Mesenchymal stem cell (in vitro differentiated cells and primary cell): ENCODE measurements around the gene CHKA.

Experiments used
- DNase-seq: peaks from one replicate; pipeline ENCODE4 v3.0.0-alpha.2; 2013
- H2AFZ ChIP-seq: one replicate; pipeline ENCODE4 v1.6.1; 2013; ENCODE audit warnings: low read depth, mild to moderate bottlenecking, control low read depth, inconsistent platforms, low read length, moderate library complexity
- H2AK5ac ChIP-seq: 2 replicates; pipeline ENCODE4 v1.6.1; 2013; ENCODE audit warnings: low read length, moderate library complexity, mild to moderate bottlenecking, inconsistent platforms; ENCODE audit not compliant: severe bottlenecking
- H2BK120ac ChIP-seq: one replicate; pipeline ENCODE4 v1.6.1; 2013; ENCODE audit warnings: low read depth, mild to moderate bottlenecking, inconsistent platforms, low read length, moderate library complexity
- H2BK12ac ChIP-seq, 2 experiments: one replicate each; pipeline ENCODE4 v1.6.1; 2013; ENCODE audit warnings: inconsistent platforms in 2 of 2, low read length in 2 of 2, mild to moderate bottlenecking in 2 of 2, moderate library complexity in 2 of 2, control low read depth in 1 of 2
- H2BK15ac ChIP-seq: one replicate; pipeline ENCODE4 v1.6.1; 2013; ENCODE audit warnings: mild to moderate bottlenecking, low read depth, inconsistent platforms; ENCODE audit not compliant: poor library complexity, severe bottlenecking
- H2BK5ac ChIP-seq: 2 replicates; pipeline ENCODE4 v1.6.1; 2013; ENCODE audit warnings: low read depth, mild to moderate bottlenecking, low read length, control low read depth, inconsistent platforms; ENCODE audit not compliant: poor library complexity, severe bottlenecking
- H3K14ac ChIP-seq, 2 experiments: one replicate each; pipeline ENCODE4 v1.6.1; 2013; ENCODE audit warnings: inconsistent platforms in 2 of 2, low read length in 2 of 2, control low read depth in 1 of 2, mild to moderate bottlenecking in 1 of 2, moderate library complexity in 1 of 2
- H3K18ac ChIP-seq, 2 experiments: one replicate each; pipeline ENCODE4 v1.6.1; 2013; ENCODE audit warnings: inconsistent platforms in 2 of 2, low read length in 2 of 2, control low read depth in 1 of 2, low read depth in 1 of 2, mild to moderate bottlenecking in 1 of 2
- H3K23ac ChIP-seq, 2 experiments: one replicate each; pipeline ENCODE4 v1.6.1; 2013; ENCODE audit warnings: inconsistent platforms in 2 of 2, low read length in 2 of 2, mild to moderate bottlenecking in 2 of 2, moderate library complexity in 2 of 2, control low read depth in 1 of 2
- H3K27ac ChIP-seq: 2 replicates; pipeline ENCODE4 v1.5.1; 2013; ENCODE audit warnings: mild to moderate bottlenecking, moderate library complexity, low read length, control low read depth, inconsistent platforms; ENCODE audit not compliant: poor library complexity, severe bottlenecking
- H3K27me3 ChIP-seq, 2 experiments: 2 replicates each; pipeline versions ENCODE4 v1.6.1 to v1.7.0; 2013; ENCODE audit warnings: low read length in 2 of 2, mild to moderate bottlenecking in 2 of 2, moderate library complexity in 2 of 2, control low read depth in 1 of 2, inconsistent platforms in 1 of 2; ENCODE audit not compliant: control insufficient read depth in 1 of 2, insufficient read depth in 1 of 2
- H3K36me3 ChIP-seq, 2 experiments: 2 replicates each; pipeline versions ENCODE4 v1.6.1 to v1.7.0; 2013; ENCODE audit warnings: low read length in 2 of 2, control low read depth in 1 of 2, inconsistent platforms in 1 of 2, low read depth in 1 of 2, mild to moderate bottlenecking in 1 of 2; ENCODE audit not compliant: insufficient read depth in 2 of 2, control insufficient read depth in 1 of 2
- H3K4ac ChIP-seq, 2 experiments: one replicate each; pipeline ENCODE4 v1.6.1; 2013; ENCODE audit warnings: inconsistent platforms in 2 of 2, low read length in 2 of 2, mild to moderate bottlenecking in 2 of 2, moderate library complexity in 2 of 2, control low read depth in 1 of 2, low read depth in 1 of 2
- H3K4me1 ChIP-seq: 2 replicates; pipeline ENCODE4 v1.6.1; 2013; ENCODE audit warnings: low read depth, low read length, control low read depth; ENCODE audit not compliant: control insufficient read depth, insufficient read depth
- H3K4me2 ChIP-seq: 2 replicates; pipeline ENCODE4 v1.6.1; 2013; ENCODE audit warnings: low read length, mild to moderate bottlenecking, inconsistent platforms; ENCODE audit not compliant: poor library complexity, severe bottlenecking
- H3K4me3 ChIP-seq, 2 experiments: 2 replicates each; pipeline versions ENCODE4 v1.5.1 to v1.7.0; 2013; ENCODE audit warnings: low read length in 2 of 2, mild to moderate bottlenecking in 2 of 2, control low read depth in 1 of 2, low read depth in 1 of 2; ENCODE audit not compliant: insufficient read depth in 1 of 2
- H3K79me1 ChIP-seq: replicated peaks from 2 replicates; pipeline ENCODE4 v1.6.1; 2013; ENCODE audit warnings: mild to moderate bottlenecking, control low read depth, low read length, inconsistent platforms; ENCODE audit not compliant: poor library complexity, severe bottlenecking
- H3K9ac ChIP-seq: 2 replicates; pipeline ENCODE4 v1.7.0; 2013; ENCODE audit warnings: mild to moderate bottlenecking, low read length, moderate library complexity
- H3K9me3 ChIP-seq: 2 replicates; pipeline ENCODE4 v1.7.0; 2013; ENCODE audit warnings: mild to moderate bottlenecking, low read length; ENCODE audit not compliant: control insufficient read depth
- H4K8ac ChIP-seq: one replicate; pipeline ENCODE4 v1.6.1; 2013; ENCODE audit warnings: inconsistent platforms, mild to moderate bottlenecking, low read length, moderate library complexity
- H4K91ac ChIP-seq: one replicate; pipeline ENCODE4 v1.6.1; 2013; ENCODE audit warnings: mild to moderate bottlenecking, low read length, inconsistent platforms
- WGBS: methylation state at CpG from one replicate; pipeline ENCODE4 v1.1.7; 2013; ENCODE audit warnings: mixed read lengths; 5-methylcytosine and 5-hydroxymethylcytosine counted together

CHKA gene

DNA sequence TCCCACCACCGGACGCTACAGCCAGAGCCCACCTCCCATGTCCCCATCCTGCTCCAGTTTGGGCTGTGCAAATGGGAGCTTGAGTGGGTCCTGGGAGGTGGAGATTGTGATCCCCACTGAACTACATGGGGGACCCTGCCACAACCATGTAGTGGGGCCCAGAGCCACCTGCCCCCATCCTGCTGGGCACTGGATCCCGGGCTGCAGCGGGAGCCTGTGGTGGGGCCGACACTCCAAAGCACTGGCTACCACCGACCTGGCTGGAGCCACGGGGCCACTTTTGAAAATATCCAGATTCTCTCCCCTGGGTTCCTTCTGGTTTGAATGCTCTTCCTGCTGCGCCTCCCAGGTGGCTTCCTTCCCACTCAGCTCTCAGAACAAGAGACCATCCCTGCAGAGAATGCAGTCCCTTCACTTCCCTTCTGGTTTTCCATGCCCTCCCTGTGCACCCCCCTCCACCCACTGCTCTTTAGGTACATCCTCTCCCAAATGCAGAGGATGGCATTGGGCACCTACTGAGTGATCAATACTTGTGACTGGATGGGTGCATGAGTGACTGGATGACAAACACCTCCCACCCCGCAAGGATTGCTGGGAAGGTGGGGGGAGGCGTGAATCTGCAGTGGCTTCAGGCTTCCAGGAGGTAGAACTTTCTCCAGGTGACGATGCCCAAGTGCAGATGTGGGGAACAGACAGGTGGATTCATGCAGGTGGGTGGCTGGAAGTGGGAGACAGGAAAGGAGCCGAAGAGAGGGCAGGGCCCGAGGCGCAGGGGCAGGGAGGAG lies 116.4 kb downstream of the CHKA start:
- 87% methylated on average over 13 of the region's 14 CpGs for WGBS
- Histone ChIP-seq H2AK5ac (peak overlapping the region; percentile 19), H3K27me3 (no peaks in the 10 kb centered on the region), H4K91ac (peak overlapping the region; percentile 43), H3K4me2 (no peak overlapping the region), H3K27ac (no peak overlapping the region), H3K14ac (no peak overlapping the region), H2BK12ac (no peak overlapping the region), H2BK15ac (peak overlapping the region; percentile 62), H3K9me3 (no peaks in the 10 kb centered on the region), H3K18ac (peak overlapping the region in 1 of 2 experiments; percentile 71), H2BK5ac (no peak overlapping the region), H3K4me3 (peak overlapping the region; percentile 17 to 68), H2AFZ (no peak overlapping the region), H4K8ac (no peak overlapping the region), H3K36me3 (peaks cover 0 to under 1% of the 10 kb centered on the region in 2 experiments), H3K23ac (no peak overlapping the region), H3K9ac (peak overlapping the region; percentile 61), H3K4ac (peak overlapping the region in 1 of 2 experiments; percentile 7), H3K79me1 (no peaks in the 10 kb centered on the region), H3K4me1 (peaks cover 26% of the 10 kb centered on the region), H2BK120ac (no peak overlapping the region)
- no peak for DNase-seq

DNA sequence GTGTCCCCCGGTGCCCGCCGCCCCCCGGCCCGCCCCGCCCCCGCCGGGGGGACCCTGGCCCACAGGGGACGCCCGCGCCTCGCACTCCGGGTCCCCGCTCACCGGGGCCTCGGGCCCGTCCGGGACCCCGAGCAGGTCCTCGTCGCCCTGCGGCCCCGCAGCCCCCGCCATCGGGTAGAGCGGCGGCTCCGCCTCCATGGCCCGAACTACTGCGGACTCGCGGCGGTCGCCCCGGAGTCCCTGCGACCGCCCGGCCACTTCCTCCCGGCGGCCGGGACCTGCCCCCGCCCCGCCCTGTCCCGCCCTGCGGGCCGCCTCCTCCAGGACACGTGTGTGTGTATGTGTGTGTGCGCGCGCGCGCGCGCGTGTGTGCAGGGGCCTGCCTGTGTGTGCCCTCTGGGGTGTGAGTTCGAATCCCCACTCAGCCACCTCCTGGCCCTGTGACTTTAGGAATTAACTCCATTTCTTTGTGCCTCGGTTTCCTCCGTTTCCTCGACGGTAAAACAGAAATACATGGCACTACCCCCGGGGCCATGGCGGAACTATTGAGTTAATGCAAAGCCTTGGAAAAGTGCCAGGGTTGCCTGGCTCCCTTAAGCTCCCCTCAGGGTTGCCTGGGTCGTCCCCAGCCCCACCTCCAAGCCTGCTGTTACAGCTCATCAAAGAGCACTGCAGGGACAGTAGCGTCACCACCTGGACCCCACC lies 117.2 kb downstream of the CHKA start, which contains the start of gene UNC93B1:
Gene UNC93B1 (minus strand): TSS at position 252 of the 705 bp plus-strand sequence. CDS start 54 bp downstream, at position 198.
- no peak within 1 kb of the TSS for H2AK5ac ChIP-seq
- peak within 1 kb of the TSS in 1 of 2 experiments; percentile 76 for H2BK12ac ChIP-seq
- H3K23ac ChIP-seq: peak within 1 kb of the TSS in 1 of 2 experiments; percentile 72
- no peaks in the 10 kb centered on the region for H3K27me3 ChIP-seq
- H3K4me1 ChIP-seq: peaks cover 24% of the 10 kb centered on the region
- H4K8ac ChIP-seq: peak within 1 kb of the TSS; percentile 43
- peak within 1 kb of the TSS in 1 of 2 experiments; percentile 92 for H3K14ac ChIP-seq
- H2BK5ac ChIP-seq: no peak within 1 kb of the TSS
- peaks cover 0 to 8% of the 10 kb centered on the region in 2 experiments for H3K36me3 ChIP-seq
- peak within 1 kb of the TSS; percentile 61 for H3K9ac ChIP-seq
- 9% methylated on average over 36 of the region's 64 CpGs for WGBS
- peak within 1 kb of the TSS; percentile 43 for H4K91ac ChIP-seq
- H2AFZ ChIP-seq: peak within 1 kb of the TSS; percentile 72
- peak within 1 kb of the TSS; percentile 68 to 81 for H3K4me3 ChIP-seq
- H3K4ac ChIP-seq: peak within 1 kb of the TSS; percentile 7 to 60
- H3K9me3 ChIP-seq: no peaks in the 10 kb centered on the region
- no peaks in the 10 kb centered on the region for H3K79me1 ChIP-seq
- H2BK15ac ChIP-seq: peak within 1 kb of the TSS; percentile 62
- peak within 1 kb of the TSS; percentile 66 for H2BK120ac ChIP-seq
- H3K27ac ChIP-seq: no peak within 1 kb of the TSS
- peak; percentile 78 for DNase-seq
- peak within 1 kb of the TSS; percentile 71 to 95 for H3K18ac ChIP-seq
- peak within 1 kb of the TSS; percentile 85 for H3K4me2 ChIP-seq

DNA sequence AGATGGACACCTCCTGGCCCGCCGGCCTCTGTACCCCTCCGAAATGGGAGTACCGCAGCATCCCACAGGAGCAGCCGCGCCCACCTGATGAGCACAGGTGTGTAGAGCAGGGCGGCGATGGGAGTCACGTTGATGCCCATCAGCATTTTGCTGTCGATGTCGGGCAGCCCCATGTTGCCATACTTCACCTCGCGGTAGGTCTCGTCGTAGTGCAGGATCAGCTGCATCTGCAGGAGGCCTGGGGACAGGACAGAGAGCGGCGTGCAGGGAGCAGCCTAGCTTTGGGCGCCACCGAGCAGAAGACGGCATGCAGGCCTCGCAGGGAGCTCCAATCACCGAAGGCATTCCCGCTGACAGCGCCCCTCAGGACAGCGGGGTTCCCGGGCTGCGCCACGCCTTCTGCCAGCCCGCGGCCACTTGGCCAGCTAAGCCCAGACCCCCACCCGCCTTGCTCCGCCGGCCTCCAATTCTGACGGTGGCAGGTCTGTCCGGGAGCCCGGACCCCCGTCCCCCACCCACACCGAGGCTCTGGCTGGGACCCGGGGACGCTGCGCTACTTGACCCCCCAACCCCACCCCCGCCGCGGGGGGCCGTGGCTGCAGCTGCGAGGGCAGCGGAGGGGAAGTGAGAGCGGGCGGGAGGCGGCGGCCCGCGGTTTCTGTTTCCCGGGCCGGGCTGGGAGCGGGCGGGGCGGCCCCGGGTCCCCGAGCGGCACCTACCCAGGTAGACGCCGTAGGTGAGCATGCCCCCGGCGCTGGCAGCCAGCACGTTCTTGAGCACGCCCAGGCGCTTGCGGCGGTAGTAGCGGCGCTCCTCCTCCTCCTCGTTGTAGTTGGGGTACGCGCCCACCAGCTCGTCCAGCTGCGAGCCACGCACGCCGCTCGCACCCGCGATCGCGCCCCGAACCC lies 118.0 kb downstream of the CHKA start:
- 20% methylated on average over 54 of the region's 86 CpGs for WGBS
- peaks cover 16% of the 10 kb centered on the region for H3K4me1 ChIP-seq
- peak overlapping the region in 1 of 2 experiments; percentile 60 for H3K4ac ChIP-seq
- no peak overlapping the region for H3K27ac ChIP-seq
- H3K23ac ChIP-seq: peak overlapping the region in 1 of 2 experiments; percentile 72
- peak overlapping the region; percentile 68 to 81 for H3K4me3 ChIP-seq
- no peak overlapping the region for H2BK5ac ChIP-seq
- no peak overlapping the region for H3K9ac ChIP-seq
- H3K79me1 ChIP-seq: no peaks in the 10 kb centered on the region
- no peak for DNase-seq
- H4K91ac ChIP-seq: no peak overlapping the region
- peak overlapping the region; percentile 66 for H2BK120ac ChIP-seq
- peak overlapping the region in 1 of 2 experiments; percentile 92 for H3K14ac ChIP-seq
- H2BK15ac ChIP-seq: no peak overlapping the region
- H3K9me3 ChIP-seq: no peaks in the 10 kb centered on the region
- H2AFZ ChIP-seq: peak overlapping the region; percentile 72
- peak overlapping the region in 1 of 2 experiments; percentile 76 for H2BK12ac ChIP-seq
- peak overlapping the region; percentile 85 for H3K4me2 ChIP-seq
- H3K36me3 ChIP-seq: peaks cover 0 to 12% of the 10 kb centered on the region in 2 experiments
- H2AK5ac ChIP-seq: no peak overlapping the region
- no peaks in the 10 kb centered on the region for H3K27me3 ChIP-seq
- peak overlapping the region in 1 of 2 experiments; percentile 95 for H3K18ac ChIP-seq
- no peak overlapping the region for H4K8ac ChIP-seq
